GM12865 (cell line): ENCODE results near the gene LOXL1.
A peak's percentile ranks its signal among the peaks of the same experiment; 100 is the strongest.

ENCODE experiments used
- DNase-seq: peaks from one replicate; pipeline ENCODE4 v3.0.0; 2010; ENCODE audit warnings: low read depth
- H3K4me3 ChIP-seq: 2 replicates; pipeline ENCODE4 v1.5.1; 2011; ENCODE audit warnings: mild to moderate bottlenecking, low read depth, low read length, control low read depth
- TF ChIP-seq, protein P1 (sequence below): IDR thresholded peaks from 2 replicates; pipeline ENCODE4 v1.5.1; 2011; ENCODE audit warnings: low read length, control low read depth, low read depth, inconsistent platforms; ENCODE audit not compliant: insufficient read depth; ENCODE audit errors: missing control alignments

The LOXL1 gene

DNA sequence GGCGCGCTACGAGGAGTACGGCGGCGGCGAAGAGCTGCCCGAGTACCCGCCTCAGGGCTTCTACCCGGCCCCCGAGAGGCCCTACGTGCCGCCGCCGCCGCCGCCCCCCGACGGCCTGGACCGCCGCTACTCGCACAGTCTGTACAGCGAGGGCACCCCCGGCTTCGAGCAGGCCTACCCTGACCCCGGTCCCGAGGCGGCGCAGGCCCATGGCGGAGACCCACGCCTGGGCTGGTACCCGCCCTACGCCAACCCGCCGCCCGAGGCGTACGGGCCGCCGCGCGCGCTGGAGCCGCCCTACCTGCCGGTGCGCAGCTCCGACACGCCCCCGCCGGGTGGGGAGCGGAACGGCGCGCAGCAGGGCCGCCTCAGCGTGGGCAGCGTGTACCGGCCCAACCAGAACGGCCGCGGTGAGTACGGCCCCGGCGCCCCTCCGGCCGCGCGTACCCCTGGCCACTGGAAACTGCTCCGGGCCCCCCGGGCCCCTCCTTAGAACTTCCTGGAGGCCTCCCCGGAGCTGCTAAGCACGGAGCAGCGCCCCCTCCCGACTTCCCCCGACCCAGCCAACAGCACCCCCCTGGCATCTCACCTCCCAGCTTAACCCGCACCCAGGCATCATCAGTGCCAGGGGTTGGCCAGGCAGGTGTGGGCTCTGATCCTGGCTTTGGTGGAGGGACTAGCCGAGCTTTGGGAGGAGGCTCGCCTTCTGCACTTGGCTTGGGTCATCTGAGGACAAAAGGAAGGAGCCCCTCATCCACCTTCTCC, 1.4 kb downstream of the LOXL1 start:
- no peak overlapping the region for H3K4me3 ChIP-seq
- TF ChIP-seq, protein P1, sequence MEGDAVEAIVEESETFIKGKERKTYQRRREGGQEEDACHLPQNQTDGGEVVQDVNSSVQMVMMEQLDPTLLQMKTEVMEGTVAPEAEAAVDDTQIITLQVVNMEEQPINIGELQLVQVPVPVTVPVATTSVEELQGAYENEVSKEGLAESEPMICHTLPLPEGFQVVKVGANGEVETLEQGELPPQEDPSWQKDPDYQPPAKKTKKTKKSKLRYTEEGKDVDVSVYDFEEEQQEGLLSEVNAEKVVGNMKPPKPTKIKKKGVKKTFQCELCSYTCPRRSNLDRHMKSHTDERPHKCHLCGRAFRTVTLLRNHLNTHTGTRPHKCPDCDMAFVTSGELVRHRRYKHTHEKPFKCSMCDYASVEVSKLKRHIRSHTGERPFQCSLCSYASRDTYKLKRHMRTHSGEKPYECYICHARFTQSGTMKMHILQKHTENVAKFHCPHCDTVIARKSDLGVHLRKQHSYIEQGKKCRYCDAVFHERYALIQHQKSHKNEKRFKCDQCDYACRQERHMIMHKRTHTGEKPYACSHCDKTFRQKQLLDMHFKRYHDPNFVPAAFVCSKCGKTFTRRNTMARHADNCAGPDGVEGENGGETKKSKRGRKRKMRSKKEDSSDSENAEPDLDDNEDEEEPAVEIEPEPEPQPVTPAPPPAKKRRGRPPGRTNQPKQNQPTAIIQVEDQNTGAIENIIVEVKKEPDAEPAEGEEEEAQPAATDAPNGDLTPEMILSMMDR = peak; percentile 18
- DNase-seq = peak; percentile 19

DNA sequence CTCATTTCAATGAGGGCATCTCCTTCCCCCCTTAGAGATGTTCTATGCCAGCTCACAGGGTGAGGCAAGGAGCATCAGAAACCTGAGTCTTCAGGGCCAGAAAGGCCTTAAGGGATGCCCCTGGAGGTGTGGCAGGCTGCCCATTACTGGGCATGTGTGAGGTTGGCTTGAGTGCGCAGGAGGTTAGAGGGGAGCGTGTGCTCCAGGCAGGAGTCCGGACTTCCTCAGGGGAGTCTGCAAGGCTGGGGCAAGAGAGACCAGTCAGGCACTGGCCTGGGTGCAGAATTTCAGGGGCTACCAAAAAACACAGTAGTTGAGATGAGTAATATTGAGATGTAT, 1.9 kb downstream of the LOXL1 start:
- no peak overlapping the region for H3K4me3 ChIP-seq
- DNase-seq = no peak
- TF ChIP-seq, protein P1 = no peak

DNA sequence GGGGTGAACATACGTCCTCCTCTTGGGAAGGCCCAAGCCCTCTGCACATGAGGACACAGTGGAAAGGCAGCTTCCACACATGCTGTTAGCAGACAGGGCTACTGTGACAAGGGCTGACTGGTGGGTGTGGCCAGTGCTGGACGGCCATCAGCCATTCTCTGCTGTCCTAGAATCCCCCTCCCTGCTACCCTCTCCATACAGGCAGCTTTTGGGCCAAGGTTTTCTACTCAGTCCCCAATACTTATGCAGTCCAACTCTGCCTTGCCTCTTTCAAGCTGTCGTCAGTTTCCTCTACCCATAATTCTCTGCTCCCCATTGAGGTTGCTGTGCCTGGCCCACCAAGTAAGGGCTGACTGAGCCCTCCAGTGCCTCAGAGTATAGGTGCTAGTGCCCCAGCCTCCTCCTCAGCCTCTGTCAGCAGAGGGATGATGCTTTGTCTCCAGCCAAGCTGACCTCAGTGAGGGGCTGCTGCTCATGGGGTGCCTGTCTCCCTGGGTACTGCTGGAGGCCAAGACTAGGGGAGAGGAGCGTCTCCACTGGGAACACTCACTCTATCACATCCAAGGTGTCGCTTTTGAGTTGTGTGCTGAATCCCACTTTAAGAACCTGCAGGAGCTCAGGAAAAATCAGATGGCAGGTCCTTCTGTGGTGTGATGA, 2.8 kb downstream of the LOXL1 start:
- DNase-seq = no peak
- H3K4me3 ChIP-seq = no peak overlapping the region
- TF ChIP-seq, protein P1 = no peak

DNA sequence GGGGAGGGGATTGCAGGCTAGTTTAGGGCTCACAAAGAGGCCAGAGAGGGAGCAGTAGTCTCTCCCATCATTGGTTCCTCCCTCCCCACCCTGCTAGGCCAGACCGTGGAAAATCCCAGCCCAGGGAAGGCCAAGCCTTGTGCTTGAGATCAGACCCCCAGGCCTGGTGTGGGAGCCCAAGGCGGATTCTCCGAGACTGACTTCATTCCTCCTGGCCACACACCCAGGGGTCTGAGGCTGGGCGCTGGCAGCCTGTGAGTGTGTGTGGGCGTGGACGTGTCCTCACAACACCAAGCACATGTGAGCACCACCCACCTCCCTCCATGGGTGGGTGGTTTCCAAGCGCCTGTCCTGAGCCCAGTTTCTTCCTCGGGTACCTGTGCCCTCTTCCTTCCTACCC, 4.1 kb downstream of the LOXL1 start:
- DNase-seq = no peak
- TF ChIP-seq, protein P1 = no peak
- no peak overlapping the region for H3K4me3 ChIP-seq

DNA sequence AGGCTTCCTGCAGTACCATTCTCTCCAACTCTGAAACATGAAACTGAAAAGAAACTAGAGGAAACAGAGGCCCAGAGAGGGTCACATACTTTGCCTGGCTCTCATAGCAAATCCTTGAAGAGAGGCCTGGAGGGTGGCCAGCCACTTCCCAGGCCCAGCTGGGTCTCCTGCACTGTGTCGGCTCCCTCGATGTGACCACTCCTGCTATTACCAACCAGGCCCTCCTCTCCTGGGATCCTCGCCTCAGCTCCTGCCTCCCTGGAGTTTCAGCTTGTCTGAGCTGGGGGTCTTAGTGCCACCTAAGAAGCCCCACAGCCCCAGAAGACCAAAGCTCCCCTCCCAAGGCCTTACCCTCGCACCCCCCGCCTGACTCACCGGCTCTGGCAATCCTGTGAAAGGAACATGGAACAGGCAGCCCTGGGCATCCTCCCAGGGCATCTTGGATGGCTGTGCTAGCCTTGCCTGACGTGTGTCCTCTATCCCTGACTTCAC, 4.6 kb downstream of the LOXL1 start:
- H3K4me3 ChIP-seq = no peak overlapping the region

DNA sequence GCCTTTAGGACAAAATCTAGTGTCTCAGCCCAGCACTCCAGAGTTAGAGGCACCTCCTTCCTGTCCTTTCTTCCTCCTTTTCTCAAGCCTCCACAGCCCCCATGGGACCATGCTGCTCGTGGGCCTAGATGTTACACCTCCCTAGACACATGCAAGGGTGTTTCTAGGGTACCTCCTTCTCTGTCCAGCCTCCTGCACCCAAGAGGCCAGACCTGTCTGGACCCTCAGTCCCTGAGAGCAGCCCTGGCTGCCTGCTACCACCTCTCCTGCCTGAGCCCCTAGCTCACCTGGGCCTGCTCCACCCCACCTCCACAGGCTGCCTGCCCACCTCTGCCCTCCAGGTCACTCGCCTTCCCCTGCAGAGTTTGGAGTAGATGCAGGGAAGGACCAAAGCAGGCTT, 5.2 kb downstream of the LOXL1 start:
- no peak for DNase-seq
- H3K4me3 ChIP-seq = no peak overlapping the region
- TF ChIP-seq, protein P1 = no peak

More for the DNA sequence above, 4.6 kb downstream of the LOXL1 start:
- TF ChIP-seq, protein P1 = no peak
- DNase-seq = no peak
